GM12878 (cell line): ENCODE data around the gene ZFR. TPM values are rescaled to one million over a fixed set of nuclear protein-coding genes. Genes with fewer than 3 reads are reported as not detected.

Experiments used
- BACH1 ChIP-seq: fragments of 450-650 bp; IDR thresholded peaks from 2 replicates; pipeline ENCODE4 v1.6.1; 2017; ENCODE audit warnings: mild to moderate bottlenecking, borderline replicate concordance
- CBFB ChIP-seq: IDR thresholded peaks from 2 replicates; pipeline ENCODE4 v1.6.1; 2016; ENCODE audit warnings: antibody characterized with exemption, low read depth
- CREB1 ChIP-seq: IDR thresholded peaks from 2 replicates; pipeline ENCODE4 v1.6.1; 2012; ENCODE audit warnings: low read depth, mild to moderate bottlenecking, inconsistent platforms
- EZH2 ChIP-seq: IDR thresholded peaks from 2 replicates; pipeline ENCODE4 v1.6.1; 2012; ENCODE audit warnings: low read depth, mild to moderate bottlenecking, control low read depth, inconsistent platforms, low read length, borderline replicate concordance; ENCODE audit not compliant: control insufficient read depth
- FOXK2 ChIP-seq: fragments of 450-650 bp; IDR thresholded peaks from 2 replicates; pipeline ENCODE4 v1.6.1; 2017; ENCODE audit warnings: mild to moderate bottlenecking, moderate library complexity
- IKZF1 ChIP-seq: fragments of 450-650 bp; conservative IDR thresholded peaks from 2 replicates; pipeline ENCODE4 v1.6.1; 2017; ENCODE audit warnings: antibody characterized with exemption, mild to moderate bottlenecking
- MYC ChIP-seq: IDR thresholded peaks from 2 replicates; pipeline ENCODE4 v1.6.1; 2011; ENCODE audit warnings: mild to moderate bottlenecking, low read length, moderate library complexity, inconsistent platforms; ENCODE audit not compliant: insufficient read depth, insufficient replicate concordance, insufficient read length, severe bottlenecking
- NRF1 ChIP-seq: conservative IDR thresholded peaks from 2 replicates; pipeline ENCODE4 v1.6.1; 2011; ENCODE audit warnings: mild to moderate bottlenecking, low read depth, low read length, improper control_type of control experiment
- PML ChIP-seq: IDR thresholded peaks from 2 replicates; pipeline ENCODE4 v1.6.1; 2012; ENCODE audit warnings: low read length, inconsistent platforms
- POLR2AphosphoS2 ChIP-seq: IDR thresholded peaks from 2 replicates; pipeline ENCODE4 v1.6.1; 2011; ENCODE audit warnings: low read depth, mild to moderate bottlenecking, low read length, improper control_type of control experiment, moderate library complexity
- POU2F2 ChIP-seq: IDR thresholded peaks from 3 replicates; pipeline ENCODE4 v1.6.1; 2011; ENCODE audit warnings: low read depth, mild to moderate bottlenecking, low read length, borderline replicate concordance
- RAD51 ChIP-seq: fragments of 450-650 bp; IDR thresholded peaks from 2 replicates; pipeline ENCODE4 v1.6.1; 2016; ENCODE audit warnings: moderate library complexity, mild to moderate bottlenecking, inconsistent platforms
- RB1 ChIP-seq: fragments of 450-650 bp; formaldehyde crosslinking; IDR thresholded peaks from 2 replicates; pipeline ENCODE4 v1.6.1; 2017; ENCODE audit warnings: mild to moderate bottlenecking, borderline replicate concordance
- RFX5 ChIP-seq: IDR thresholded peaks from 2 replicates; pipeline ENCODE4 v1.6.1; 2011; ENCODE audit warnings: low read depth, low read length, improper control_type of control experiment
- ZNF207 ChIP-seq: fragments of 450-650 bp; IDR thresholded peaks from 2 replicates; pipeline ENCODE4 v1.6.1; 2014; ENCODE audit warnings: antibody characterized with exemption, mild to moderate bottlenecking, borderline replicate concordance
- polyA plus RNA-seq, 11 experiments: library from polyadenylated mRNA; depleted of rRNA in 4 of 11; unstranded in 6 of 11; stranded (reverse) in 5 of 11; fragments of >200 nt; fragmentation: Nextera tagmentation in 4 of 11; fragmentation: Illumina TruSeq in 1 of 11; extraction: Ambion mirVana in 4 of 11; extraction: Trizol in 1 of 11; gene quantifications; 1 replicate in 1 of 11; 2 replicates in 10 of 11; pipeline versions ENCODE4 v1.2.1 to v1.2.3, GENCODE V29; 2011 to 2016; ENCODE audit warnings: inconsistent platforms in 2 of 11, missing spikeins in 2 of 11, low read depth in 1 of 11
- total RNA-seq, 4 experiments: library from RNA; depleted of rRNA in 3 of 4; stranded (reverse); fragments of >200 nt in 3 of 4; fragmentation: Illumina TruSeq in 1 of 4; extraction: Trizol in 1 of 4; gene quantifications; 2 replicates each; pipeline versions ENCODE4 v1.2.1 to v1.2.3, GENCODE V29; 2013 to 2021
- TF ChIP-seq, protein P1 (sequence below): IDR thresholded peaks from 2 replicates; pipeline ENCODE4 v1.6.1; 2012; ENCODE audit warnings: low read depth, low read length, improper control_type of control experiment

Gene ZFR
- total and polyA plus RNA-seq, 10 of the 15 experiments (the other 5 are each of a cell fraction or from before 2014, with no cell fraction given) = 33.7 to 90.6 (median 72.9) TPM

DNA sequence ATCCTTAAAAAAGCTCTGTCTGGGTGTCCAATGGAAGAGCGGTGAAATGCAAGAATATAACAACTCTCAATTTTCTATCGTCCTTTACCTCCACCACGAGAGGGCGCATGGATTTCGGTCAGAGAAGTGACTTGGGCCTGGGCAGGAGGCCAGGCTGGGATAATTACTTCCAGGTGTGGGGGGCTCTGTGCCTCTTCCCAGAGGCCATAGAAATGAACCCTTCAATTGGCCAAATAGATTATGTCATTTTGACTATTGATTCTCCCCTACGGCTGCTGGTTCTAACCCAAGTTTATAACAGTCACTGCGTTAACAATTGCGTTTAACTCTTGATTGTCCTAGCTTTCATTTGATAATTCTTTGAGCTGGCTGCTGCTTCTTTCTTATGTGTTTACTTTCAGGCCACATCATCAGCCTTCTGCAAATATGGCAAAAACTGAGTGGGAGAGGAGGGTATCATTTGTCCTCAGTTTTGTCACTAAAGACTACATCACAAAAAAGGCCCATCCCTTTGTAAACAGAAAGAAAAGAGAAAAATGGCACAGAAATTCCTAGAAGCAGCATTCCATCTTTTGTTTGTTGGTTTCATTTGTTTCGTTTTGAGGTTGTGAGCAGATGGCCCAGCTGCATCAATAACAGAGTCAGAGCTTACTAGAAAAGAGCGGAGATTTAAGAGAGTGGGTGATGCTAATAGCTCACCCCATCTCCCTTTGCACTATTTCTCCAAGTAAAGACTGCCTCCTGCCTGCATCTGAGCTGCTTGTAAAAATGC is 45.4 kb upstream of the ZFR start (continued):
- TF ChIP-seq RFX5 (no peak), RAD51 (no peak), NRF1 (no peak), CBFB (no peak), IKZF1 (peak; percentile 35; the same call in 1 of the 2 replicates), POLR2AphosphoS2 (no peak), BACH1 (no peak), MYC (no peak), POU2F2 (peak; percentile 15; the same call in 1 of the 3 replicates), CREB1 (no peak), EZH2 (no peak), PML (no peak), FOXK2 (no peak), ZNF207 (no peak), RB1 (peak; percentile 17; the same call in 1 of the 2 replicates)
- TF ChIP-seq, protein P1, sequence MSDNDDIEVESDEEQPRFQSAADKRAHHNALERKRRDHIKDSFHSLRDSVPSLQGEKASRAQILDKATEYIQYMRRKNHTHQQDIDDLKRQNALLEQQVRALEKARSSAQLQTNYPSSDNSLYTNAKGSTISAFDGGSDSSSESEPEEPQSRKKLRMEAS = no peak
